Skeletal muscle tissue (tissue), 4 donors: ENCODE results near the gene CHMP4A. TPM values are rescaled to one million over a fixed set of nuclear protein-coding genes. Genes with fewer than 3 reads are reported as not detected.

Experiments
- H3K27ac ChIP-seq: one replicate; pipeline ENCODE4 v1.7.0; 2013; ENCODE audit warnings: mild to moderate bottlenecking, low read depth, low read length, inconsistent platforms
- H3K27me3 ChIP-seq, 3 donors: one replicate each; pipeline ENCODE4 v1.7.0; 2013; ENCODE audit warnings: low read length in 3 of 3; ENCODE audit not compliant: control insufficient read depth in 3 of 3, insufficient read depth in 3 of 3
- H3K36me3 ChIP-seq, 3 donors: one replicate each; pipeline ENCODE4 v1.7.0; 2013; ENCODE audit warnings: low read length in 3 of 3; ENCODE audit not compliant: control insufficient read depth in 3 of 3, insufficient read depth in 3 of 3
- H3K4me1 ChIP-seq, 3 donors: one replicate each; pipeline ENCODE4 v1.7.0; 2013; ENCODE audit warnings: low read length in 3 of 3, mild to moderate bottlenecking in 3 of 3; ENCODE audit not compliant: control insufficient read depth in 3 of 3, insufficient read depth in 3 of 3
- H3K4me3 ChIP-seq, 3 donors: one replicate each; pipeline ENCODE4 v1.7.0; 2013; ENCODE audit warnings: low read length in 3 of 3
- H3K9ac ChIP-seq, 3 donors: one replicate each; pipeline ENCODE4 v1.7.0; 2013; ENCODE audit warnings: low read length in 3 of 3, mild to moderate bottlenecking in 3 of 3, moderate library complexity in 2 of 3, low read depth in 1 of 3
- H3K9me3 ChIP-seq, 3 donors: one replicate each; pipeline ENCODE4 v1.7.0; 2013; ENCODE audit warnings: low read length in 3 of 3; ENCODE audit not compliant: control insufficient read depth in 3 of 3
- total RNA-seq: library from RNA; depleted of rRNA; stranded (reverse); fragments of >200 nt; gene quantifications from one replicate; pipeline ENCODE4 v1.2.3, GENCODE V29; 2014
- donor health status: Osteomylitis.

CHMP4A gene
- total RNA-seq, 1 donor from 2014 or later = 29.2 TPM

GRCh38 chr14:24188251-24189058, 24.8 kb downstream of the CHMP4A start, which contains the start of gene IPO4:
TSS of gene IPO4 (minus strand) at chr14:24188816. CDS start at chr14:24188787, 29 bp downstream.
- Histone ChIP-seq H3K4me1 (peaks cover 16 to 22% (median 21%) of the 10 kb centered on the region in 3 donors), H3K9ac (peak within 1 kb of the TSS; percentile 79 to 87 (median 86)), H3K36me3 (peaks cover 53 to 64% (median 62%) of the 10 kb centered on the region in 3 donors), H3K27me3 (no peaks in the 10 kb centered on the region), H3K9me3 (no peaks in the 10 kb centered on the region), H3K4me3 (peak within 1 kb of the TSS; percentile 75 to 84 (median 83)), H3K27ac (peak within 1 kb of the TSS; percentile 83)

- Histone ChIP-seq H3K4me1 (peaks cover 16 to 21% (median 20%) of the 10 kb centered on the region in 3 donors), H3K36me3 (peaks cover 56 to 65% (median 61%) of the 10 kb centered on the region in 3 donors), H3K9me3 (no peaks in the 10 kb centered on the region), H3K4me3 (peak overlapping the region; percentile 75 to 84 (median 83)), H3K9ac (peak overlapping the region; percentile 79 to 87 (median 86)), H3K27ac (peak overlapping the region; percentile 83), H3K27me3 (no peaks in the 10 kb centered on the region)
Observed at GRCh38 chr14:24187539-24187915, 25.8 kb downstream of the CHMP4A start.

- H3K27me3 ChIP-seq = no peaks in the 10 kb centered on the region
- peaks cover 16 to 21% (median 19%) of the 10 kb centered on the region in 3 donors for H3K4me1 ChIP-seq
- no peak overlapping the region for H3K27ac ChIP-seq
- peak overlapping the region in 2 of 3 donors; percentile 79 to 86 for H3K9ac ChIP-seq
- H3K4me3 ChIP-seq = peak overlapping the region in 1 of 3 donors; percentile 84
- H3K36me3 ChIP-seq = peaks cover 56 to 65% (median 60%) of the 10 kb centered on the region in 3 donors
- H3K9me3 ChIP-seq = no peaks in the 10 kb centered on the region
Observed at GRCh38 chr14:24186831-24187538, 26.3 kb downstream of the CHMP4A start.

GRCh38 chr14:24185741-24186140, 27.5 kb downstream of the CHMP4A start:
- H3K4me1 ChIP-seq = peaks cover 16 to 21% (median 19%) of the 10 kb centered on the region in 3 donors
- H3K9me3 ChIP-seq = no peaks in the 10 kb centered on the region
- H3K4me3 ChIP-seq = no peak overlapping the region
- no peak overlapping the region for H3K27ac ChIP-seq
- H3K27me3 ChIP-seq = no peaks in the 10 kb centered on the region
- peaks cover 61 to 69% (median 64%) of the 10 kb centered on the region in 3 donors for H3K36me3 ChIP-seq
- no peak overlapping the region for H3K9ac ChIP-seq

GRCh38 chr14:24185026-24185425, 28.3 kb downstream of the CHMP4A start:
- H3K36me3 ChIP-seq = peaks cover 66 to 69% (median 67%) of the 10 kb centered on the region in 3 donors
- H3K9ac ChIP-seq = no peak overlapping the region
- H3K27ac ChIP-seq = no peak overlapping the region
- H3K9me3 ChIP-seq = no peaks in the 10 kb centered on the region
- no peaks in the 10 kb centered on the region for H3K27me3 ChIP-seq
- peaks cover 23 to 27% (median 26%) of the 10 kb centered on the region in 3 donors for H3K4me1 ChIP-seq
- H3K4me3 ChIP-seq = no peak overlapping the region

- Histone ChIP-seq H3K4me1 (peaks cover 29 to 34% (median 32%) of the 10 kb centered on the region in 3 donors), H3K27me3 (no peaks in the 10 kb centered on the region), H3K4me3 (no peak overlapping the region), H3K9me3 (no peaks in the 10 kb centered on the region), H3K36me3 (peaks cover 68 to 71% (median 69%) of the 10 kb centered on the region in 3 donors), H3K9ac (no peak overlapping the region), H3K27ac (no peak overlapping the region)
Observed at GRCh38 chr14:24184104-24184970, 29.0 kb downstream of the CHMP4A start.

GRCh38 chr14:24183014-24183481, 30.2 kb downstream of the CHMP4A start:
- Histone ChIP-seq H3K4me3 (no peak overlapping the region), H3K9ac (peak overlapping the region in 1 of 3 donors; percentile 16), H3K27me3 (no peaks in the 10 kb centered on the region), H3K4me1 (peaks cover 24 to 34% (median 30%) of the 10 kb centered on the region in 3 donors), H3K36me3 (peaks cover 74 to 81% (median 78%) of the 10 kb centered on the region in 3 donors), H3K9me3 (no peaks in the 10 kb centered on the region), H3K27ac (no peak overlapping the region)

- no peak overlapping the region for H3K9ac ChIP-seq
- H3K27ac ChIP-seq = no peak overlapping the region
- H3K27me3 ChIP-seq = no peaks in the 10 kb centered on the region
- no peaks in the 10 kb centered on the region for H3K9me3 ChIP-seq
- no peak overlapping the region for H3K4me3 ChIP-seq
- H3K36me3 ChIP-seq = peaks cover 77 to 81% (median 78%) of the 10 kb centered on the region in 3 donors
- H3K4me1 ChIP-seq = peaks cover 17 to 26% (median 22%) of the 10 kb centered on the region in 3 donors
Observed at GRCh38 chr14:24182110-24182882, 31.0 kb downstream of the CHMP4A start.
